GM18870 (cell line): Measurements from ENCODE around the gene GRWD1.

Experiments used
- ATAC-seq: cut with Tn5 transposase; IDR thresholded peaks from one replicate; pipeline ENCODE4 v1.9.1; 2021; ENCODE audit warnings: moderate library complexity; ENCODE audit not compliant: unreplicated experiment

GRWD1 gene

GRCh38 chr19:48455908-48456562 lies 10.3 kb downstream of the GRWD1 start:
- ATAC-seq, result no peak

- no peak for ATAC-seq
Observed at GRCh38 chr19:48456864-48457263, 11.1 kb downstream of the GRWD1 start.

- no peak for ATAC-seq
Observed at GRCh38 chr19:48458016-48458415, 12.2 kb downstream of the GRWD1 start.

GRCh38 chr19:48461651-48461981 lies 15.8 kb downstream of the GRWD1 start:
- no peak for ATAC-seq

- no peak for ATAC-seq
Observed at GRCh38 chr19:48461982-48462655, 16.3 kb downstream of the GRWD1 start.

- ATAC-seq, result no peak
Observed at GRCh38 chr19:48465215-48465614, 19.4 kb downstream of the GRWD1 start.

GRCh38 chr19:48466561-48467325 lies 21.0 kb downstream of the GRWD1 start:
- ATAC-seq, result no peak

GRCh38 chr19:48468772-48469288 lies 23.0 kb downstream of the GRWD1 start:
- ATAC-seq, result peak; percentile 90

- peak; percentile 7 for ATAC-seq
Observed at GRCh38 chr19:48469289-48469881, 23.6 kb downstream of the GRWD1 start, which contains the start of gene CYTH2. Gene CYTH2 (plus strand): TSS chr19:48469369. CDS start chr19:48469508, 139 bp downstream.

GRCh38 chr19:48469934-48470680 lies 24.3 kb downstream of the GRWD1 start:
- no peak for ATAC-seq

- no peak for ATAC-seq
Observed at GRCh38 chr19:48470856-48471255, 25.1 kb downstream of the GRWD1 start.

- ATAC-seq, result no peak
Observed at GRCh38 chr19:48471836-48472235, 26.1 kb downstream of the GRWD1 start.

- no peak for ATAC-seq
Observed at GRCh38 chr19:48473161-48473966, 27.6 kb downstream of the GRWD1 start.

GRCh38 chr19:48474084-48474592 lies 28.4 kb downstream of the GRWD1 start:
- no peak for ATAC-seq

- ATAC-seq, result no peak
Observed at GRCh38 chr19:48475369-48476068, 29.7 kb downstream of the GRWD1 start.

GRCh38 chr19:48476176-48476575 lies 30.4 kb downstream of the GRWD1 start:
- no peak for ATAC-seq

GRCh38 chr19:48477067-48477685 lies 31.4 kb downstream of the GRWD1 start:
- no peak for ATAC-seq

GRCh38 chr19:48477698-48478338 lies 32.0 kb downstream of the GRWD1 start:
- no peak for ATAC-seq
